Left kidney (tissue), 2 donors: ENCODE measurements around the gene SMAGP. TPM values are rescaled to one million over a fixed set of nuclear protein-coding genes. Genes with fewer than 3 reads are reported as not detected.
"Not testable (repeated sequence)": the region's sequence is repeated elsewhere in the genome, so short reads cannot be mapped to it uniquely, and the experiment has no call there.

Experiments
- DNase-seq: peaks from one replicate; pipeline ENCODE4 v3.0.0-alpha.2; 2013
- polyA plus RNA-seq: library from polyadenylated mRNA; unstranded; fragments of 120-200 nt; gene quantifications from one replicate; pipeline ENCODE4 v1.2.1, GENCODE V29; 2013; ENCODE audit not compliant: insufficient read length

Gene SMAGP
- polyA plus RNA-seq, 1 donor, result 21.7 TPM

GRCh38 chr12:51269174-51270066, 795 bp downstream of the SMAGP start:
- DNase-seq, result peak; percentile 18

GRCh38 chr12:51265024-51265423, 5.2 kb downstream of the SMAGP start:
- no peak for DNase-seq

- no peak for DNase-seq
Observed at GRCh38 chr12:51264297-51264696, 5.9 kb downstream of the SMAGP start.

- no peak for DNase-seq
Observed at GRCh38 chr12:51263341-51263740, 6.9 kb downstream of the SMAGP start.

GRCh38 chr12:51262758-51263177, 7.4 kb downstream of the SMAGP start:
- DNase-seq, result peak; percentile 40

GRCh38 chr12:51259600-51259999, 10.6 kb downstream of the SMAGP start:
- DNase-seq, result not testable (repeated sequence)

- no peak for DNase-seq
Observed at GRCh38 chr12:51254536-51254935, 15.7 kb downstream of the SMAGP start.

GRCh38 chr12:51253276-51253675, 16.9 kb downstream of the SMAGP start:
- DNase-seq, result no peak

GRCh38 chr12:51247523-51248206, 22.6 kb downstream of the SMAGP start:
- no peak for DNase-seq

- no peak for DNase-seq
Observed at GRCh38 chr12:51246254-51246853, 23.9 kb downstream of the SMAGP start.

GRCh38 chr12:51245476-51246253, 24.6 kb downstream of the SMAGP start:
- DNase-seq, result no peak

- no peak for DNase-seq
Observed at GRCh38 chr12:51244269-51244668, 25.9 kb downstream of the SMAGP start.

- DNase-seq, result no peak
Observed at GRCh38 chr12:51242876-51243275, 27.3 kb downstream of the SMAGP start.

- no peak for DNase-seq
Observed at GRCh38 chr12:51242120-51242519, 28.1 kb downstream of the SMAGP start.

- no peak for DNase-seq
Observed at GRCh38 chr12:51240971-51241370, 29.2 kb downstream of the SMAGP start.

- peak; percentile 93 for DNase-seq
Observed at GRCh38 chr12:51238510-51239334, 31.5 kb downstream of the SMAGP start, which contains the start of gene DAZAP2. DAZAP2 (plus strand) TSS chr12:51238826; CDS start chr12:51238908, 82 bp downstream.

- no peak for DNase-seq
Observed at GRCh38 chr12:51238037-51238509, 32.1 kb downstream of the SMAGP start.

- no peak for DNase-seq
Observed at GRCh38 chr12:51234530-51234929, 35.7 kb downstream of the SMAGP start.

- no peak for DNase-seq
Observed at GRCh38 chr12:51232642-51233041, 37.6 kb downstream of the SMAGP start.

- no peak for DNase-seq
Observed at GRCh38 chr12:51229116-51229809, 41.0 kb downstream of the SMAGP start.
